Endothelial cell of umbilical vein (primary cell): ENCODE measurements around the gene YTHDF1. TPM values are rescaled to one million over a fixed set of nuclear protein-coding genes. Genes with fewer than 3 reads are reported as not detected.
"Not testable (repeated sequence)": the region's sequence is repeated elsewhere in the genome, so short reads cannot be mapped to it uniquely, and the experiment has no call there.

Experiments used
- BruUV-seq: library from RNA; stranded (reverse); fragments of 400-500 nt; replicated peaks from 2 replicates; lab custom pipeline; 2021; lab: Mats Ljungman, UMichigan
- CTCF ChIA-PET: fragments of 300-600, 350-600 bp; sonication (Branson Sonifier 250); formaldehyde crosslinking; loops from one replicate; lab custom pipeline; 2021; ENCODE audit warnings: antibody characterized with exemption, inconsistent platforms; lab: Charles Lee
- POLR2A ChIA-PET: fragments of 300-600, 350-600 bp; sonication (Branson Sonifier 250); formaldehyde crosslinking; loops from one replicate; lab custom pipeline; 2021; ENCODE audit warnings: antibody characterized with exemption, inconsistent platforms; lab: Charles Lee
- DNase-seq: peaks from one replicate; pipeline ENCODE4 v3.0.0-alpha.2; 2011; ENCODE audit warnings: low read depth, low spot score
- FAIRE-seq: peaks from 2 replicates; lab custom pipeline; 2011; peaks lifted over from hg19 to GRCh38; lab: Jason Lieb, UNC
- H2AFZ ChIP-seq: 2 replicates; pipeline ENCODE4 v1.6.0; 2012; ENCODE audit warnings: low read depth, low read length, control low read depth, inconsistent platforms
- H3K27ac ChIP-seq: 2 replicates; pipeline ENCODE4 v1.5.1; 2011; ENCODE audit warnings: low read depth, mild to moderate bottlenecking, control low read depth, low read length, moderate library complexity; ENCODE audit not compliant: insufficient read depth
- H3K27me3 ChIP-seq, 2 experiments: 2 replicates each; pipeline versions ENCODE4 v1.6.0 to v1.6.1; 2011; ENCODE audit warnings: low read length in 2 of 2, mixed read lengths in 1 of 2; ENCODE audit not compliant: control insufficient read depth in 2 of 2, insufficient read depth in 2 of 2
- H3K36me3 ChIP-seq, 2 experiments: 2 replicates in 1 of 2; 3 replicates in 1 of 2; pipeline ENCODE4 v1.5.1; 2011; ENCODE audit warnings: low read length in 2 of 2, mild to moderate bottlenecking in 1 of 2, moderate library complexity in 1 of 2; ENCODE audit not compliant: control insufficient read depth in 2 of 2, insufficient read depth in 2 of 2; ENCODE audit errors: extremely low read depth in 1 of 2
- H3K4me1 ChIP-seq: 3 replicates; pipeline ENCODE4 v1.5.1; 2011; ENCODE audit warnings: mild to moderate bottlenecking, low read length; ENCODE audit not compliant: control insufficient read depth, insufficient read depth; ENCODE audit errors: extremely low read depth
- H3K4me2 ChIP-seq: 2 replicates; pipeline ENCODE4 v1.6.1; 2011; ENCODE audit warnings: low read length, control low read depth, mixed read lengths; ENCODE audit not compliant: insufficient read depth
- H3K4me3 ChIP-seq, 3 experiments: fragments of 200-600 bp in 1 of 3; sonication (generic), shearing (Covaris generic) in 1 of 3; replicated peaks in 1 of 3; 2 replicates each; pipeline ENCODE4 v1.5.1; 2011 to 2016; ENCODE audit warnings: control low read depth in 3 of 3, low read length in 3 of 3, mild to moderate bottlenecking in 2 of 3, inconsistent platforms in 1 of 3, low read depth in 1 of 3, moderate library complexity in 1 of 3; ENCODE audit not compliant: insufficient read depth in 1 of 3
- H3K79me2 ChIP-seq: 2 replicates; pipeline ENCODE4 v1.6.0; 2012; ENCODE audit warnings: low read length, inconsistent platforms; ENCODE audit not compliant: control insufficient read depth, insufficient read depth
- H3K9ac ChIP-seq: replicated peaks from 2 replicates; pipeline ENCODE3; 2011; ENCODE audit warnings: low read length, control low read depth; ENCODE audit not compliant: insufficient read depth; ENCODE audit errors: extremely low read depth
- H3K9me1 ChIP-seq: replicated peaks from 3 replicates; pipeline ENCODE4 v1.6.0; 2011; ENCODE audit warnings: mild to moderate bottlenecking, low read length; ENCODE audit not compliant: control insufficient read depth, insufficient read depth; ENCODE audit errors: extremely low read depth
- H3K9me3 ChIP-seq: replicated peaks from 2 replicates; pipeline ENCODE4 v1.5.1; 2012; ENCODE audit warnings: low read length, inconsistent platforms; ENCODE audit not compliant: control insufficient read depth, insufficient read depth
- H4K20me1 ChIP-seq: replicated peaks from 2 replicates; pipeline ENCODE3; 2011; ENCODE audit warnings: mild to moderate bottlenecking, low read length; ENCODE audit not compliant: control insufficient read depth, insufficient read depth; ENCODE audit errors: extremely low read depth
- EZH2 ChIP-seq: IDR thresholded peaks from 2 replicates; pipeline ENCODE4 v1.6.1; 2012; ENCODE audit warnings: borderline replicate concordance, low read depth, mild to moderate bottlenecking, moderate library complexity, low read length, inconsistent platforms; ENCODE audit not compliant: severe bottlenecking
- FOS ChIP-seq: IDR thresholded peaks from 2 replicates; pipeline ENCODE4 v1.6.1; 2011; ENCODE audit warnings: mild to moderate bottlenecking, low read length, moderate library complexity, borderline replicate concordance; ENCODE audit not compliant: insufficient read depth
- GATA2 ChIP-seq: IDR thresholded peaks from 2 replicates; pipeline ENCODE4 v1.7.0; 2011; ENCODE audit warnings: low read depth, mild to moderate bottlenecking, moderate library complexity, mixed read lengths, low read length; ENCODE audit not compliant: insufficient read length, insufficient read depth
- JUN ChIP-seq: IDR thresholded peaks from 2 replicates; pipeline ENCODE4 v1.6.1; 2011; ENCODE audit warnings: borderline replicate concordance, low read depth; ENCODE audit not compliant: insufficient read length, insufficient read depth
- MYC ChIP-seq: IDR thresholded peaks from one replicate; pipeline ENCODE4 v1.6.1; 2011; ENCODE audit warnings: mild to moderate bottlenecking, low read depth, low read length
- POLR2A ChIP-seq: IDR thresholded peaks from 2 replicates; pipeline ENCODE4 v1.6.1; 2012; ENCODE audit warnings: low read depth, mild to moderate bottlenecking, control low read depth, low read length
- POLR2AphosphoS5 ChIP-seq: IDR thresholded peaks from 2 replicates; pipeline ENCODE4 v1.6.1; 2012; ENCODE audit warnings: low read depth, mild to moderate bottlenecking, control low read depth, low read length, moderate library complexity; ENCODE audit not compliant: insufficient read depth
- dilution Hi-C: fragments of 300-500 bp; cut with MboI; formaldehyde crosslinking; loops from one replicate; pipeline ENCODE4 v1.15.0; 2019; ENCODE audit warnings: low sequenced_read_pairs; ENCODE audit not compliant: extremely low pct_ligation_motif_present
- intact Hi-C: fragments of 100-400 bp; cut with micrococcal nuclease; formaldehyde crosslinking; loops from one replicate; pipeline ENCODE4 v1.10.0; 2022
- polyA plus RNA-seq, 4 experiments: library from polyadenylated mRNA; depleted of rRNA in 3 of 4; stranded (reverse) in 3 of 4; unstranded in 1 of 4; fragments of >200 nt; gene quantifications; 2 replicates each; pipeline versions ENCODE4 v1.2.1 to v1.2.3, GENCODE V29; 2011 to 2012; ENCODE audit warnings: missing spikeins in 1 of 4
- total RNA-seq: library from RNA; stranded (reverse); gene quantifications from 2 replicates; pipeline ENCODE4 v1.2.3, GENCODE V29; 2021
- TF ChIP-seq, protein P1 (sequence below): IDR thresholded peaks from 2 replicates; pipeline ENCODE4 v1.6.1; 2011; ENCODE audit not compliant: insufficient read depth, insufficient read length
- TF ChIP-seq, protein P2 (sequence below), 2 donors: IDR thresholded peaks; 1 replicate in 1 of 2; 2 replicates in 1 of 2; pipeline ENCODE4 v1.5.1; 2011; ENCODE audit warnings: low read length in 2 of 2, mild to moderate bottlenecking in 2 of 2, moderate library complexity in 2 of 2, control low read depth in 1 of 2, inconsistent platforms in 1 of 2, low read depth in 1 of 2; ENCODE audit not compliant: insufficient read depth in 1 of 2; ENCODE audit errors: extremely low read depth in 1 of 2

The YTHDF1 gene
- total and polyA plus RNA-seq, 2 donors (not counting 3 experiments of a cell fraction or from before 2014, with no cell fraction given): 25.2 to 44.4 TPM

DNA sequence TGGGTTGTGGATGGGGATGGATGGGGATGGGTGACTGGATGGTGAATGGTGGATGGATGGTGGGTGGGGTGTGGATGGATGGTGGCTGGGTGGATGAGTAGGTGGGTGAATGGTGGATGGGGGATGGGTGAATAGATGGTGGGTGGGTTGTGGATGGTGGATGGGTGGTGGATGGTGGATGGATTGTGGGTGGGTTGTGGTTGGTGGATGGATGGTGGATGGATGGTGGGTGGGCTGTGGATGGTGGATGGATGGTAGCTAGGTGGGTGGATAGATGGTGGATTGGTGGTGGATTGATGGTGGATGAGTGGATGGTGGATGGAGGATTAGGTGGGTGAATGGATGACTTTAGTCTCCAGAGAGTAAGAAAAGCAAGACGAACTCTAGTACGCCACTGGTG is 57.6 kb downstream of the YTHDF1 start:
- CTCF ChIA-PET: no interaction called here
- Histone ChIP-seq H3K4me3 (no peak overlapping the region), H3K36me3 (no peaks in the 10 kb centered on the region), H3K4me1 (no peaks in the 10 kb centered on the region), H3K27ac (no peak overlapping the region), H3K9me1 (no peaks in the 10 kb centered on the region), H3K27me3 (no peaks in the 10 kb centered on the region), H4K20me1 (no peaks in the 10 kb centered on the region), H3K79me2 (no peaks in the 10 kb centered on the region), H3K4me2 (no peak overlapping the region), H3K9ac (no peak overlapping the region), H2AFZ (no peak overlapping the region), H3K9me3 (no peaks in the 10 kb centered on the region)
- intact Hi-C loops: no loop called here
- DNase-seq: no peak
- POLR2A ChIA-PET: no interaction called here
- dilution Hi-C loops: no loop called here
- no peak for FAIRE-seq
- no TSS peak for BruUV-seq
- TF ChIP-seq, protein P1, sequence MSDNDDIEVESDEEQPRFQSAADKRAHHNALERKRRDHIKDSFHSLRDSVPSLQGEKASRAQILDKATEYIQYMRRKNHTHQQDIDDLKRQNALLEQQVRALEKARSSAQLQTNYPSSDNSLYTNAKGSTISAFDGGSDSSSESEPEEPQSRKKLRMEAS: no peak
- no peak for TF ChIP-seq FOS
- TF ChIP-seq, protein P2, sequence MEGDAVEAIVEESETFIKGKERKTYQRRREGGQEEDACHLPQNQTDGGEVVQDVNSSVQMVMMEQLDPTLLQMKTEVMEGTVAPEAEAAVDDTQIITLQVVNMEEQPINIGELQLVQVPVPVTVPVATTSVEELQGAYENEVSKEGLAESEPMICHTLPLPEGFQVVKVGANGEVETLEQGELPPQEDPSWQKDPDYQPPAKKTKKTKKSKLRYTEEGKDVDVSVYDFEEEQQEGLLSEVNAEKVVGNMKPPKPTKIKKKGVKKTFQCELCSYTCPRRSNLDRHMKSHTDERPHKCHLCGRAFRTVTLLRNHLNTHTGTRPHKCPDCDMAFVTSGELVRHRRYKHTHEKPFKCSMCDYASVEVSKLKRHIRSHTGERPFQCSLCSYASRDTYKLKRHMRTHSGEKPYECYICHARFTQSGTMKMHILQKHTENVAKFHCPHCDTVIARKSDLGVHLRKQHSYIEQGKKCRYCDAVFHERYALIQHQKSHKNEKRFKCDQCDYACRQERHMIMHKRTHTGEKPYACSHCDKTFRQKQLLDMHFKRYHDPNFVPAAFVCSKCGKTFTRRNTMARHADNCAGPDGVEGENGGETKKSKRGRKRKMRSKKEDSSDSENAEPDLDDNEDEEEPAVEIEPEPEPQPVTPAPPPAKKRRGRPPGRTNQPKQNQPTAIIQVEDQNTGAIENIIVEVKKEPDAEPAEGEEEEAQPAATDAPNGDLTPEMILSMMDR (IDR thresholded peaks at IDR 0.05; ENCODE audit: extremely low read depth in 1 of 2, insufficient read depth in 1 of 2, low read depth in 1 of 2, low read length in 2 of 2): no peak
- no peak for TF ChIP-seq POLR2AphosphoS5
- no peak for TF ChIP-seq MYC
- no peak for TF ChIP-seq EZH2
- TF ChIP-seq JUN: no peak
- no peak for TF ChIP-seq POLR2A
- TF ChIP-seq GATA2: no peak

DNA sequence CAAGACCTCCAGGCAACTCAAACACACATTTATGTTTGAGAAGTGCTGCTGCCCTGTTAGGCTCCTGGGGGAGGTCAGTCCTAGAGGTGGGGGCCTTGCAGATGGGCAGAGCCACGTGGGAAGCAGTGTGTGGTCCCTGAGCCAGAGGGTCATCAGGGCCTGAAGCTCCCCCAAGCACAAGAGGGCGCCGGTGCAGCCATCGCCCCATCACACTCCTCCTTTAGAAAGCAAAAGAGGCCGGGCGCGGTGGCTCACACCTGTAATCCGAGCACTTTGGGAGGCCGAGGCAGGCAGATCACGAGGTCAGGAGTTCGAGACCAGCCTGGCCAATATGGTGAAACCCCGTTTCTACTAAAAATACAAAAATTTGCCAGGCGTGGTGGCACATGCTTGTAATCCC is 58.5 kb downstream of the YTHDF1 start:
- H4K20me1 ChIP-seq, H3K36me3 ChIP-seq, POLR2A ChIA-PET, H2AFZ ChIP-seq, FAIRE-seq, CTCF ChIA-PET, H3K27ac ChIP-seq, dilution Hi-C loops, H3K9me1 ChIP-seq, intact Hi-C loops, BruUV-seq, H3K4me2 ChIP-seq, H3K27me3 ChIP-seq, H3K79me2 ChIP-seq, H3K4me1 ChIP-seq, H3K4me3 ChIP-seq, H3K9me3 ChIP-seq, H3K9ac ChIP-seq, DNase-seq: not testable (repeated sequence)
